HUDEP-2 (cell line): ENCODE results near the gene ACTA1.
"Not testable (repeated sequence)": the region's sequence is repeated elsewhere in the genome, so short reads cannot be mapped to it uniquely, and the experiment has no call there.

Experiments
- DNase-seq, 76 experiments: peaks; one replicate each; lab custom pipeline; 2025; ENCODE audit not compliant: unreplicated experiment in 76 of 76; lab: John Stamatoyannopoulos, UW

Gene ACTA1

DNA sequence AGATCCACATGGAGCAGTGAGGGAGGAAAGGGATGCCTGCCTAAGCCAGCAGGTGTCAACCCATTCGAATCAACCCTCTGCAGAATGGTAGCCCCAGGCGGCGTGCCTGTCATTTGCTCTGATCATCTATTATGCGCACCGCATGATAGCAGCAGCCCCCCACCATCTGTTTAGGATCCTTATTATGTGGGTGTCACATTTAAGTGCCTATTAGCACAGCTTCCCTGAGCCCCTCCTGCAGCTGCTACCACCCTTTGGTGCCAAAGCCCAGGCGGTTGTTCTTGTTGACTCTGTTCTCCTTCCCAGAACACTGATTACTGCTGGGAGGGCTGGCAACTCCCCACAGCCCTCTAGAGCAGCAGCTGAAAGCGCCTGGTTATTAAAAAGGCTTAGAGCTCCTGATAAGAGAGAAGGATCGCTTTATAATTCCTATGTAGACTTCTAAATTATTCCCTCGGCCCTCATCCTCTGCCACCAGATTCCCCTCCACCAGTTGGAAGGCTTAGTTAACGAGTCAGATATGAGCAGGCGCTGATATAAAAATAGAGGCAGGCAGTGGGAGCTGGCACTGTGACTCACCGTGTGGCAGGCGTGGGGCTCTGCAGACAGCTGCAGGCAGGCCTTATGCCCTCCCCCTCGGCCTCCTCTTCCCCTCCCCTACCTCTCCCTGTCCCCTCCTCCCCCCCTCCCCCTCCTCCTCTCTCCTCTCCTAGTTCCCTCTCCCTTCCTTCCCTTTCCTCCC lies 23.0 kb downstream of the ACTA1 start:
- peak in 30 of 76 experiments; percentile 4 to 62 (median 18) for DNase-seq

GRCh38 chr1:229410370-229410691 lies 23.6 kb downstream of the ACTA1 start:
- no peak for DNase-seq

DNA sequence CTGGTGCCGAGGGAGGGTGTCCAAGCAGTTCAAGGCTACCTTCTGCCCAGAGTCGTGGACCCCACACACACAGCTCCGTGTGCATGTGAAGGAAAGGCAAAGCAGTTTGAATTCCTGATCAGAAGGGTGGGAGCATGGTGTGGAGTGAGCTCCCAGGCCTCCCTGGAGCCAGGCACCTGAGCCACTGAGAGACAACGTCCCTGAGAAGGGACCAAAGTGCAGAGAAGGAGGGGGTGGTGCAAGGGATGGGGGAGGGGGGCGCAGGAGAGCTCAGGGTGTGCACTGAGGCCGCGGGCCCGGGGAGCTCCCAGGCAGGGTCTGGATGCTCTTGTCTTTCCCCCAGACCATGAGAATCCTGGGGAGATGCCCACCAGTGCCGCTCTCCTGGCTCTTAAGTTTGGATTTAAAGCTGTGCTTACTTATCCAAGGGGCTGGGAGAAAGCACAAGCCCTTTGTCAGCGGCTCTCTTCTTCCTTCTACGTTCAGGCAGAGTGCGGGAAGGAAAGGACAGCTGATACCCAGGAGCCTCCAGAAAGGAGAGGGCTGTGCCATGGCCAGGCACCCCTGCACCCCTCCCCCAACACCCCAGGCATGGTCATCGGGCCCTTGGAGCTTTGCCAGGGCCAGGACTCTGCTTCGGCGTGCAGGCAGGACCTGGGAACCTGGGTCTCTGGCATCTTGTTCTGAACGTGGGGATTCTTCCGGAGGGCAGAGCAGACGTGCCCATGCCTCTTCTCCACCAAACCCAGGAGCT lies 24.1 kb downstream of the ACTA1 start:
- no peak for DNase-seq

DNA sequence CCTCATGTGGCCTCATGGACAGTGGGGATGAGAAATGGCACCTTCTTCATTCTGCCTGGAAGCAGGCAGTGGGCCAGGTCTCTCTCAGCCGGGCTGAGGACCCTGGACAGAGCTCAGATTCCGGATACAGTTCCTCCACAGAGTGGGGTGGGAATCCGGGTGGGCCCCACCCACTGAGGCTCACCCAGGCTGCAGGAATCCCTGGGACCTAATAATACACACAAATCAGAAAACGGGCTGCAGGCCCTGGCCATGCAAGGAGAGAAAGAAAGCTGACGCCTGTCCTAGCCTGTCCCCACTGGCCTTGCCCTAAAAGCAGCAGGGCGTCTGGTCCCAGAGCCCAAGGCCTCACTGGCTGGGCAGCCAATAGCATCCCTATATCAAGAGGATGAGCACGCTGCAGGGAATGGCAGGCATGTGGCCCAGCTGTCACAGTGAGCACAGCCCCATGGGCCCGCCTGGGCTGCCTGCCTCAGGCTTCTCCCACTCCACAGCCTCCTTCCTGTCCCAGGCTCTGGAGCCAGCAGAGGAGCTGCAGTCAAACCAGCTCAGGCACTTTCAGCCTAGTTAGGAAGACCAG lies 25.3 kb downstream of the ACTA1 start:
- no peak for DNase-seq

DNA sequence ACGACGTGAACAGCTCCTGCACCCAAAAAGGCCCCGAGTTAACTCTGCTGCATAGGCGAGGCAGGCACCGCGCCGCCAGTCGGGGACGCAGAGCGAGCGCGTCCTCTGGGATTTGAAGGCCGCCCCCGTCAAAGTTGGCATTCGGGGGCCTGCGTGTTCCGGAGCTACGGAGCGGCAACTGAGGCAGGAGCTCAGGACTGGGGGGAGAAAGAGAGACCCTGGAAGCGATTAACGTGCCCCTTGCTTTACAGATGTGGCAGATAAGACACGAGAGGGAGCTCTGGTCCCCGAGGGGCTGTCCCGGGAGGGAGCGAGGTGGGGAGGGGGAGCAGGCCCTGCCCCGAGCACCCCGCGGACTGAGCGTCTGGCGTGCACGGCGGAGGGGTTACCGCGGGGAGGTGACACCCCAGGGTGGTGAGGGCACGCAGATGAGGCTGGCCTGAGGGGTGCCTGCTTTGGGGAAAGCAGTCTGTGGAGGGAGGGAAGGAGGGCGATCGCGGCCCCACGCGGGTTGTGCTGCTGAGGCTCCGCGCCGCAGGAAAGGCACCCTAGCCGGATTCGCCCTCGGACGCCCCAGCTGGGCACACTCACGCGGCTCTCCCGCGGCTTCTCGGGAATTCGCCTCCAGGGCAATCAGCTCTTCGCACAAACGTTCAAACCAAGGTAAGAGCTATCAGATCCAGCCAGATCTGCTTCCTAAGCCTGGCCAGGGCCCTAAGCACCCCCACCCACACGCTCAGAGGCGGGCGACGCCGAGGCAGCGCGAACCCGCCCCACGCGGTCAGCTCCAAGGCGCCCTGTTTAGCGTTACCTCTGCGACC lies 26.5 kb downstream of the ACTA1 start:
- DNase-seq = peak in 2 of 76 experiments; percentile 2 to 15

DNA sequence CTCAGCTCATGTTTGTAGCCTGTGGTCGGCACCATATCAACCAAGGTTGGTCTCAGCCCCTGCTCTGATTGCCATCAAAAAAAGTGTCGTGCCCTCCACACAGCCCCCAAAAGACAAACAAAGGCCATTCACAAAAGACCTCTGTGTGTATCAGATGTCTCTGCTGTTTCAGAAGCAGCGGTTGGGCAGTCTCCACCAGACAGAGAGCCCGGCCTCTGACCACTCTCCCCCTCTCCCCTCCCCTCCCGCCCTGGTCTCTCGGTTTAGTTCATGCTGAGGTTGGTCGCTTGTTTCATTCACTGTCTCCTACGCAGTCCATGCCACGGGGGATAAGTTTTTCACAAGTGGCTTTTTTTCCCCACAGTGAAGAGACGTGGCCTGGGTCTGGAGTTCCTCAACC lies 27.1 kb downstream of the ACTA1 start:
- no peak for DNase-seq

DNA sequence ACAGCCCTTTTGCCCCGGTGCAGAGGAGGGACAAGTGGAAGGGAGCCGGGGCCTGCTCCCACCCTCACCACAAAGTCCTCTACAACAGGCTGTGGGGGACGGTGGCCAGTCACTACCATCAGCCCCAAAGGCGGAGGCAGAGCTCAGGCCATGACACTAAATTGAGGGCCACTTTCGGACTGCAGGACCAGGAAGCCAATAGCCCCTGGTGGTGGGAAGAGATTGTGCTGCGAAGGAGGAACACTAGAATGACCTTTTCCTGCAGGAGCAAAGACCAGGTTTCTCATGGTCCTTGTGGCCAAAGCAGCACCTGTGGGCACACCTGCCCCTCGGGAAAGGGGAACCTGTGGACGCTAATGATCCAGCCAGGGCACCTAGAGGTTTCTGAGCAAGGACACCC lies 30.3 kb downstream of the ACTA1 start:
- DNase-seq = no peak

DNA sequence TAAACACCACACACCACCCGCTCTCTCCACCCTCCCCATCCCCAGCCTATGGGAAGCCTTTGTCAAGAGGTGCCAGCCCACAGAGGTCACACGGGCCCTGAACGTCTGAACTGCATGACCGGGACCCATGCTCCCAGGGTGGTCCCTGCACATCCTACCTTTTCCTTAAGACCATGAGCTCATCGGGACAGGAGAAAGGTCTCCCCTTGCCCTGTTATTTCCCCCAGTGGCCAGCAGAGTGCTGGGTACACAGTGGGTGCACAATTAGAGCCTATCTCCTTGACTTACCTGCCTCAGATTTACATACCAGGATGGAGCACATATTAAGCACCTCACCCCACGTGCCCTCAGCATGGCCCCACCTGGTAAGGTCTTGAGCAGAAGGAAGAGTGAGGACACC lies 30.9 kb downstream of the ACTA1 start:
- no peak for DNase-seq

DNA sequence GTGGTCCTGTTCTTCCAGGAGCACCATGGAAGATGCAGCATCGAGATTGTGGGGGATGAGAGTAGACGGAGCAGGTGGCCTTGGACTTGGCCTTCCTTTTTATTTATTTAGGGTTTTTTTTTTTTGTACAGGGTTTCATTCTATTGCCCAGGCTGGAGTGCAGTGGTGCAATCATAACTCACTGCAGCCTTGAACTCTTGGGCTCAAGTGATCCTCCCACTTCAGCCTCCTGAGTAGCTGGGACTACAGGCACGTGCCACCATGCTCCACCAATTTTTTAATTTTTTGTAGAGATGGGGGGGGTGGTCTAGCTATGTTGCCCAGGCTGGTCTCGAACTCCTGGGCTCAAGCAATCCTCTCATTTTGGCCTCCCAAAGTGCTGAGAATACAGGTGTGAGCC lies 31.6 kb downstream of the ACTA1 start:
- not testable (repeated sequence) for DNase-seq

DNA sequence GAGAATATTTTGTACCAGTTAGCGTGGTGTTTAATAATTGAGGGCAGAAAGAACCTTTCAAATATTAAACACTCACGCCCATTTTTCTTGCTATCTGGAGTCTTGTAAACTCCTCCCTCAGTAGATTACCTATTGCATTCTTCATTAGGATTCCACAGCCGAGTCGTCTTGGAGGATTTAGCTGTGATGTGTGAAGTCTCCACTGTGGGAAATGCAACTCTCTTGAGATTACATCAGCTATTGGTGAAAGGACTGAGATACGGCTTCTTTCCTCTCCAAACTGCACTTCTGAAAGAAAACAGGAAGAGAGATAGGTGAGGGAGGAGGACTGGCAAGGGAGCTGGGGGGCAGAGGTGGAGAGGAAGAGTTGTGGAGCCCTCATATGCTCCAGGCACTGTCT lies 36.1 kb downstream of the ACTA1 start:
- DNase-seq = no peak

GRCh38 chr1:229396585-229397206 lies 37.2 kb downstream of the ACTA1 start:
- no peak for DNase-seq

DNA sequence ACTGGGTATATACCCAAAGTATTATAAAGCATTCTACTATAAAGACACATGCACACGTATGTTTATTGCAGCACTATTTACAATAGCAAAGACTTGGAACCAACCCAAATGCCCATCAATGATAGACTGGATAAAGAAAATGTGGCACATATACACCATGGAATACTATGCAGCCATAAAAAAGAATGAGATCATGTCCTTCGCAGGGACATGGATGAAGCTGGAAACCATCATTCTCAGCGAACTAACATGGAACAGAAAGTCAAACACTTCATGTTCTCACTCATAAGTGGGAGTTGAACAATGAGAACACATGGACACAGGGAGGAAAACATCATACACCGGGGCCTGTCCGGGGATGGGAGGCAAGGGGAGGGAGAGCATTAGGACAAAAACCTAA lies 39.4 kb downstream of the ACTA1 start:
- not testable (repeated sequence) for DNase-seq

GRCh38 chr1:229392936-229393335 lies 41.0 kb downstream of the ACTA1 start:
- no peak for DNase-seq

DNA sequence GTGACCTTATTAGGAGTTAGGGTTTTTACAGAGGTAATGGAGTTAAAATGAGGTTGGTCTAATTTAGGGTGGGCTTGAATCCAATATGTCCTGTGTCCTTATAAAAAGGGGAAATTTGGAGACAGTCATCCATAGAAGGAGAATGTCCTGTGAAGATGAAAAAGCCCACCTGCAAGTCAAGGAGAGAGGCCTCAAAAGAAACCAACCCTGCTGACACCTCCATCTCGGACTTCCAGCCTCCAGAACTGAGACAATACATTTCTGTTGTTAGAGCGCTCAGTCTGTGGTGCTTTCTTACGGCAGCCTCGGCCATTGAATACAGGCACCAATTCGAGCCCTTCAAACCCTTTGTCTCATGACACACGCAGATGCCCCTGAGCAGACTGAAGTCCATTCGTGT lies 43.8 kb downstream of the ACTA1 start:
- DNase-seq = no peak

DNA sequence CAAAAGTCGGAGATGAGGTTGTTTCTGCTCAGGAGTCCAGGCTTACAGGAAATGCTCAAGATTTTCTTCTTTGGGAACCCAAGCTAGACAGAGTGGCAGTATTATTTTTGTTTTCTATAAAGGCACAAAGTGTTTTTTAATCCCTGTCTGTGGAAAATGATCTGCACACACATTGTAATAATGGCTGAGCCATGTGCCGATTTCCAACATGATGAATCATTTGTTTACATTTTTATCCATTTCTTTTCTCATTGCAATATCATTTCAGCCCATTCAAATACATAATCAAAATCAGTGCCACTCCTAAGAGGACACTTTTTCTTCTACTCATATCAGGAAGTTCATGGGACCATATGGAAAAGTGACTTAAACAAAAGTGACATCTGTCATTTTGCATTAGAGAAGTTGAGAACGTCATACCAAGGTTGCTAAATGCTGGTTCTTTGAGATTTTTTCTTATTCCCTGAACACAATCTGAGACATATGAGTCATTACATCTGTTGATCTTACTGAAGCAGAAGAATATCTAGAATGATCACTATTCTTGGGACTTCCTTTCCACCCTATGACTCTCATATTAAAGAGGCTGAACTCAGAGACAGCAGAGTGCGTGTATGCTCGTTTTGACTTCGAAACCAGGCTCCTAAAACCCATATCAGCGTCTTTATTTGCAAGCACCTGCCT lies 44.9 kb downstream of the ACTA1 start:
- DNase-seq = no peak

GRCh38 chr1:229385853-229386456 lies 47.9 kb downstream of the ACTA1 start:
- no peak for DNase-seq

GRCh38 chr1:229384822-229385221 lies 49.1 kb downstream of the ACTA1 start:
- no peak for DNase-seq

DNA sequence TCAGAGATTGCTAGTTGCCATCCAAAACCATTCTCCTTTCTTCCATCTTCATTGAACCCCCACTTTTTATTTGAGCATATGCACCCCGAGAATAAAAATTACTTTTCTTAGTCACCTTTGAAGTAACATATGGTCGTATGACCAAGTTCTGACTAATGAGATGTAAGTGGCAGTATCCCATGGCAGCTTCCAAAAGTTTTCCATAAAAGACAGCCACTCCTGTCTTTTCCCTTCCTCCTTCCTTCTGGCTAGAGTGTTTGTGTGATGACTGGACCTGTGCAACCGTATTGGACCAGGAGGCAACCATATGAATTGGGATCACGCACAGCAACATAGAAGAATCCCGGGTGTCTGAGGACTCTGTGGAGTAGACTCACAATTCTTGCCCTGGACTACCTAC lies 49.9 kb downstream of the ACTA1 start:
- DNase-seq = no peak

- DNase-seq = no peak
Observed at GRCh38 chr1:229383188-229383587, 50.7 kb downstream of the ACTA1 start.
